ENCODE measurements around the gene WDR64.

DNA sequence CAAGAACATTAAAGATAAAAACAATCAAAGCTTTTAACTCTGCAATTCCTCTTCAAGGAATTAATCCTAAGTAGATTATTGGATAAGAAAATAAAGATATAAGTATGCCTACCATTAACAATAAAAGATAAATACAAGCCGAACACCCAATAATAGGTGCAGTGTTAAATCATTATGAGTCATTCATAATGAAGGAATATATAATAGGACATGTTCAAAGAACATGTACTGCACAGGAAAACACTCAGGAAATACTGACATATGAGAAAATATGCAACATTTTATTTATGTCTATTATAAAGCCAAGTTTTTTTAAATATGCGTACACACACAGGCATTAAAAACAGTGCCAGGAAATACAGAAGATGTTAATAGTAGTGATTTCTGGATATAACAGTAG, 184.9 kb downstream of the WDR64 start:
- TF ChIP-seq, protein P1, sequence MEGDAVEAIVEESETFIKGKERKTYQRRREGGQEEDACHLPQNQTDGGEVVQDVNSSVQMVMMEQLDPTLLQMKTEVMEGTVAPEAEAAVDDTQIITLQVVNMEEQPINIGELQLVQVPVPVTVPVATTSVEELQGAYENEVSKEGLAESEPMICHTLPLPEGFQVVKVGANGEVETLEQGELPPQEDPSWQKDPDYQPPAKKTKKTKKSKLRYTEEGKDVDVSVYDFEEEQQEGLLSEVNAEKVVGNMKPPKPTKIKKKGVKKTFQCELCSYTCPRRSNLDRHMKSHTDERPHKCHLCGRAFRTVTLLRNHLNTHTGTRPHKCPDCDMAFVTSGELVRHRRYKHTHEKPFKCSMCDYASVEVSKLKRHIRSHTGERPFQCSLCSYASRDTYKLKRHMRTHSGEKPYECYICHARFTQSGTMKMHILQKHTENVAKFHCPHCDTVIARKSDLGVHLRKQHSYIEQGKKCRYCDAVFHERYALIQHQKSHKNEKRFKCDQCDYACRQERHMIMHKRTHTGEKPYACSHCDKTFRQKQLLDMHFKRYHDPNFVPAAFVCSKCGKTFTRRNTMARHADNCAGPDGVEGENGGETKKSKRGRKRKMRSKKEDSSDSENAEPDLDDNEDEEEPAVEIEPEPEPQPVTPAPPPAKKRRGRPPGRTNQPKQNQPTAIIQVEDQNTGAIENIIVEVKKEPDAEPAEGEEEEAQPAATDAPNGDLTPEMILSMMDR (IDR thresholded peaks at IDR 0.05) = no peak
- no peak for TF ChIP-seq POLR2A (IDR thresholded peaks at IDR 0.05)
